GM18511 (cell line): ENCODE measurements around the gene KCNA3.

Experiments used
- ATAC-seq: cut with Tn5 transposase; IDR thresholded peaks from one replicate; pipeline ENCODE4 v1.9.1; 2021; ENCODE audit warnings: mild to moderate bottlenecking, moderate library complexity; ENCODE audit not compliant: unreplicated experiment

KCNA3 gene

DNA sequence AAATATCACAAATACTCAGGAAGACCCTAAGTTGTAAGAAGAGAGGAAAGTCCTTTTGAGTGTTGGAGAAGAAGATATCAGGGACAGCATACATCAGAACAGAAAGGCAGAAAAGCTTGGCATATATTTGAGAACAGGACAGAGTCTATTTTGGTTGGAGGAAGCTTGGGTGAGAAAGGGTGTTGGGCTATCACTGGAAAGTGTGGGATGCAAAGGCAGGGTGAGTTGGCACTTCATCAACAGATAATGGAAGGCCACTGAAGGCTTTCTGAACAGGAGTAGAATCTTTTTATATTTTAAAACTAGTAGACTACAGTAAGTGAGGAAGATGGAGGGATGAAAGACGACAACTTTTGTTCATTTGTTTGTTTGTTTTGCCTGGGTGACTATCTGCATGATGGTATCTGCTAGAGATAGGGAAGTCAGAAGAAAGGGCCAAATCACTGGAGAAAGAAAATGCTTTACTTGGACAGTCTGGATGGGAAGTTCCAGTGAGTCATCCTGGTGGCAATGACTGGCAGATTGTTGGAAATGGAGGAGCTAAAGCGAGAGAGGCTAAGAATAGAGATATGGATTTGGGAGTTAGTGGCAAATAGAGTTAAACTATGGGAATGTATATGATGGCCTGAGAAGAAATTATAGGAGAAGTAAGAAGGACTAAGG lies 34.9 kb downstream of the KCNA3 start:
- ATAC-seq, result no peak

DNA sequence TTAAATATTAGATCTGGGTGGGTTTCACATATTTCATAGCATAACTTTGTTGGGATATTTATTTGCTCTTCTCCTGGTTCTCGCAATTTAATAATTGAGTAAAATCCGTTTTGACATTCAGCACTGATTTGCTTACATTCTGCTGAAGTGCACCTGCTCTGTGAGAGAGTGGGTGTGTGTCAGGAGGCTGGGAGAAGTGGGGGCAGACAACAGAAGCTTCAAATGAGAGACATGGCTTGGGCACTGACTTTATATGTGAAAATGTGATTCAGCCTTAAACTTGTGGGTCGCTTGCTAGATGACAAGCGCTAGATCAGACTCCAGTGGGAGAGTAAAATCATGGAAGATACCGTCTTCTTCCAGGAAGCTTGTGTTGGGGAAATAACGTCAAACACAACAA lies 36.2 kb downstream of the KCNA3 start:
- ATAC-seq, result no peak

DNA sequence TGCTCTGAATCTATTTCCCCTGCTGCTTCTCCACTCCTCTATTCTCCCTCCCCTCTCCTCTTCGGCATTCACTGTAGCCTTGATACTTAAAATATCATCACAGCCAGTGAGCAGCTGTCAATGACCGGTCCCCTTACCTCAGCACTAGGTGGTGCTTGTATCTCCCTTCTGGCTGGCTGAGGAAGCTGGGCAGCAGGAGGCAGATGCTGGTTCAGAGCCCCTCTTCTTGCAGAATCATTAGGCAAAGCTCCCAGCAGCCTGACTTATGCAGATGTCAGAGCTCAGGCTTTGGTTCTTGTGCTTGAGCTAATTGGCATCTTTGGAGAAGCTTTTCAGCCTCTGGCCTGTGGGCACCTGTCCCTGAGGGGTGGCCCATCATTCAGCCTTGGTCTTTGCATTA lies 36.7 kb downstream of the KCNA3 start:
- ATAC-seq, result no peak

DNA sequence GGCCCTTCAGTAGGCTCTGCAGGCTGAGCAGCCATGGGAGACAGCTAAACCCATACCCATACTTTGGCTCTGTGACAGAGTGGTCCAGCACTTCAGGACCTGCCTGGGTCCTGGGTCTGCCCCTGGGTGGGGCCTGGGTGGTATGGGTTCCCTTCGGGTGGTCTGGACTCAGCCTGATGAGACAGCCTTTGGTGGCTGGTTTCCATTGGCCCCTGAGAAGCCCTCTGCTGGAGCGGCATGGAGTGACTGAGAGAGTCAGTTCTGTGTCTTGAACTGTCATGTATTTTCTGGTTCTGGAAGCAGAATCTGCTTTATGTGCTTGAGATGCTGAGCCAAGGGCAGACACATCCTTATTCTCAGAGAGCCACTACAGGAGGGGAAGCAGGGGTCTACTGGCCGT lies 37.3 kb downstream of the KCNA3 start:
- ATAC-seq, result no peak

DNA sequence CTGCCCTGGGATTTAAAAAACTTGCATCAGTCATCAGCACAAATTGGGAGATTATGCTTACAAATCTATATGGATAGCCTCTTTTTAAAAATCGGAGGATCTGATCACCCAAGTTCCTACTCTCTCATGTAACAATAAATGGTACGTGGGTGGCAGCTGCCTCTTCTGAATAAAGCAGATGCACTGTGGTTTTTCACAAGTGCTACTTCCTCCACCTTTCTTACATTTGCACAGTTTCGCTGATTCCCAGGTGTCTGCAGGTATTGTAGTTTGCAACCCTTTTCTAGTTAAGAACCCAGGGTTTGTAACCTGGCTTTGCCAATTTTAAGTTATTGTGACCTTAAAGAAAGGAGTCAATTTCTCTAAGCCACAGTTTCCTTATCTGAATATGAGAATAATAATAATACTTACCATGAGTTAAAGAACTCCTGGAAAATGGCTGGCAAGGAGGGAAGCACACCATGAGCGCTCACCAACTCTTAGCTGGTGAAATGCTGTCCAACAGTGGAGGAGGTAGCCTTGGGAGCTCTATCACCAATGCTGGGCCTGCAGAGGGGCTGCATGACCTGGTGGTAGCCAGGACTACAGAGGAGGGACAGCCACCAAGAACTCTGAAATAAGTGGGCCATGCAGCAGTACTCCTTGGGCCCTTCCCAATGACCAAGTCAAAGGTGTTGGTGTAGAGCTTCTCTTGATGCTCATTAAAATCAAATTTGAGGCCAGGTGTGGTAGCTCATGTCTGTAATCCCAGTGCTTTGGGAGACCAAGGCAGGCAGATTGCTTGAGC lies 38.4 kb downstream of the KCNA3 start:
- peak; percentile 28 for ATAC-seq

DNA sequence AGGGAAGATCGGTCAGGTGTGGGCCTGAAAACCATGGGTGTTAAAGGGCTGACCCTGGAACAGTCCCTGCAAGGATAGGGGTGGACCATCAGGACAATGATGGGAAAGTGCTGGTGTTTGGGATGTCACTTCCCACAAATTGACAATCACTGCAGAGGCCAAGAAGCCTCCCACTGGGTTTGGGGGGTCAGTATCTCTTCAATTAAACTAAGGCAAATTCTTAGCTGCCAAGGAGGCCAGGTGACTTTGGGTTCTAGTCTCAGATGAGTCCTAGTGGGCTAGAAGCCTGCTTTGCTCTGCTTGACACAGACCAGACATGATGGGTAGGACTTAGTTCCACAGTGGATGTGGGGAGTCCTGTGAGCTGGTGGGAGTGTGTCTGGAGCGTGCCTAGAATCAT lies 39.3 kb downstream of the KCNA3 start:
- no peak for ATAC-seq

DNA sequence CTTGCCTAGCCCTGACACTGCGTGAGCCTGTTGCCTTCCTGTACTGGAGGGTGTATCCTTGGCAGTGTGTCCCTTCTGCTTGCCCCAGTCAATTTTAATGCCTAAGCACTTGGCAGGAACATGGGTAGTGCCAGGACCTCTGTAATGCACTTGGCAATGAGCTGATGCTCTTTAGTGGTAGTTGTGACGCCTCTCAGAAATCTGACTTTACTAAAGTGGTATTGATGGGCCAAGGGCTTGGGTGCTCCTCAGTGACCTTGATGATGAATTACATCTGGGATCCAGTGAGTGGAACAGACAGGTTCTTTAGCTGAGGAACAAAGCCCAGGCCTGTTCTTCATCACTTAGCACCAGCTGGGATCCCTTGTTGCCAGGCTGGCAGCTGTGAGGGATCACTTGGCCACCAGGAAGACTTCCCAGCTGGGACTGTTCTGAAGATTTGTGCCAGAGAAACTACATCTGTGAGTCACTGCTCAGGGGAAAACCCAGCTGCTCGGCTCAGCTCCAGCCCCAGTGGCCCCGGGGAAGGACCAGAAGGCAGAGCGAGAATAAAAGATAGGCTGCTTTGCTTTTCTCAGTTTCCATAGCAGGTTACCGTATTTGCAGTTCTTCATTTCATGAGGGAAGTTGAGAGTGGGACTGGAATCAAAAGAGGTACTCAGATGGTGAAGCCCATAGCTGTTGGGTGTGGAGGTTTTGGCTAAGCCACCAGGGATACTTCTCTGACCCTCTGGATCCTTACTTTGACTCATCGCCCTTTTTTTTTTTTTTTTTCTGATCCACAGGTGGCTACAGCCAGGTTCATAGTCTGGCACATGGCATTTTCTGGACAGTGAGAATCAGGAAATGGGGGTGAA lies 40.1 kb downstream of the KCNA3 start:
- peak; percentile 69 for ATAC-seq

DNA sequence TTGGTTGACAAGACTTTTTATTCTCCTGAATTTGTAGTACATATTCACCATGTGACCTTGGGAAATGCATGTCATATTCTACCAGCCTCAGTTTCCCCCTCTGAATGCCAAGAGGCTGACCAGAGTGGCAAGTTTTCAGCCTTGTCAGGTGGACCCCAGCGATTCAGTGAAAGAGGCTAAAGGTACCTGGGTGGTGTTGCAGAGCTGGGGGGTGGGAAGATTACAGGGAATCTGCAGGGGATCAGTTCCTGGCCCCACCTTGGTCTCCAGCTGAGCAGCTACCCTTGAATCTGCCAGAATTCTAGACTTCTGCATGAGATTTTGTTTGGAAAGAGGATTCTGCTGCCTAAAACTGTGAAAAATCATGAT lies 40.7 kb downstream of the KCNA3 start:
- no peak for ATAC-seq

DNA sequence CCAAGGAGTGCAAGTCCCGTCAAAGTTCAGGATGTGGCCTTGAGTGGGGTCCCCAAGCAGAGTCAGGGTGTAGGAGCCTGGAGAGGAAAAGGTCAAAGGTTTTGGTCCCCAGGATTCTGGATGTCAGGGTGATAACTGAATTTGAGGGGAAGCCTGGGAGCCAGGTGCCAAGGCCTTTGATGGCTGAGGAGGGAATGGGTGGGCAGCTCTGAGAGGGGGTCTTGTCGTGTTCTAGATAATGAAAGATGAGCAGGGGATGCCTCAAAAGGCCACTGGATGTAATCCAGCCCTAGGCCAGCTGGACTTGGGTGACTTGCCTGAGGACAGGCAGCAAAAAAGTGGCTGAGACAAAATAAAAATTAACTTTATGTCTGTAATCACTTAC lies 41.1 kb downstream of the KCNA3 start:
- no peak for ATAC-seq

DNA sequence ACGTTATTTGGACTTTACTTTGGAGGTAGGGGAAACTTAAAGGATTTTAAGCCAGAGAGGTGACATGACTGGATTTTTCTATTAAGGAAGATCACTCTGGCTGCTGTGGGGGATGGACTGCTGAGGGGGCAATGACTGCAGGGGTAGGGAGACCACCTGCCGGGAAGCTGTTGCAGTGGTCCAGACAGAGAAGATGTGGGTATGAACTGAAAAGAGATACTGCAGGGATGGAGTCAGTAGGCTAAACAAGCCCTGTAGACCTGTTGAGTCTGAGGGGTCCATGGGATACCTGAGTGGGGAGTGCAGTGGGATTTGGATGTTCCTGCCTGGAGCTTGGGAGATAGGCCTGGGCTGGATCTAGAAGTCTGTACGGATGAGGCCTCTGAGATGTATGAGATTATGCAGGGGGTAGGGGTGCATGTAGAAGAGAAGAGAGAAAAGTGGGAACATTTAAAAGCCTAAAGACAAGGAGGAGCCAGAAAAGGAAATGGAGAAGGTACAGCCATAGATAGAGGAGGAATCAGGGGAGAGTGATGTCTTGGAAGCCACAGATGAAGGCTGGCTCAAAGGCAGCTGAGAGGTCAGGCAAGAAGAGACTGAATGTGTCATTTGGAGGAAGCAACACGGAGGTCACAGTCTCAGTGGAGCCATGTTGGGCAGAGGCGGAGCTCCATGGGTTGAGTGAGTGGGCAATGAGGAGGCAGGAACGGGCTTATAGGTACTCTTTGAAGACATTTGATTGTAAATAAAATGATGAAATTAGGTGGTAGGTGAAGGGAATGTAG lies 42.7 kb downstream of the KCNA3 start:
- no peak for ATAC-seq

DNA sequence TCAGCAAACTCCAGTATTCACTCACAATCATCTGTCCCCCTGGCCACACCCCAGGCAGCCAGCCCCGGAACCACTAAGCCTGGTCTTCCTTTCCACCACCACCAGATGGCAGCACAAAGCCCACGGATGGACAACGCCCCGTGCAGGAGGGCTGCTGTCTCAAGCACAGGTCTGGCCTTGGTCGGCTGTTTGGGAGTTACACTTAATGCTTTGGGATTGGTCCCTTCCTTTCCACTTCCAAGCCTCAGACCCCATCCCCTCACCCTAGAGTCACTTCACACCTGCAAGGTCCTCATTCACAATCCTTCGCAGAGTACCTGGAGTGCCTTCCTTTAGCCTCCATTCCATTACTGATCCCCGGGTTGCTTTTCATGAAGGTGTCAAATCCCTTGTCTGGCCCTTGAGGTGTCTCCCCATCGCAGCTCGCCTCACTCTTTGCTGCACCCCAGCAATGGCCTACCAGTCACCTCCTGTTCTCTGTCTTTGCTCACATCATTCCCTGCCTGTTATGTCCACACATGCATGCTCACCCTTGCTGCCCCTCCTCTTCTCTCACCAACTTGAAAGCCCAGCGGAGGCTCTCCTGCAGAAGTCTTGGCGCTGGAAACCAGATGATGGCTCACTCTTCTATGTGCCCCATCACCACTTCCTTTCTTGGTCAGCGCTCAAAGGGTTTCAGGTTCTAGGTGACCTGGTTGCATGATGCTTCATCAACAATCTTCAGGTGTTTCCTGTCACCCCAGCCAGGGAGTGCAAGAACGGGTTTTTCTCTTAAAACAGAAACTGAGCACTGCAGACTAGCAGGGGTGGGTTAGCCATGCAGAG lies 43.7 kb downstream of the KCNA3 start:
- peak; percentile 53 for ATAC-seq

DNA sequence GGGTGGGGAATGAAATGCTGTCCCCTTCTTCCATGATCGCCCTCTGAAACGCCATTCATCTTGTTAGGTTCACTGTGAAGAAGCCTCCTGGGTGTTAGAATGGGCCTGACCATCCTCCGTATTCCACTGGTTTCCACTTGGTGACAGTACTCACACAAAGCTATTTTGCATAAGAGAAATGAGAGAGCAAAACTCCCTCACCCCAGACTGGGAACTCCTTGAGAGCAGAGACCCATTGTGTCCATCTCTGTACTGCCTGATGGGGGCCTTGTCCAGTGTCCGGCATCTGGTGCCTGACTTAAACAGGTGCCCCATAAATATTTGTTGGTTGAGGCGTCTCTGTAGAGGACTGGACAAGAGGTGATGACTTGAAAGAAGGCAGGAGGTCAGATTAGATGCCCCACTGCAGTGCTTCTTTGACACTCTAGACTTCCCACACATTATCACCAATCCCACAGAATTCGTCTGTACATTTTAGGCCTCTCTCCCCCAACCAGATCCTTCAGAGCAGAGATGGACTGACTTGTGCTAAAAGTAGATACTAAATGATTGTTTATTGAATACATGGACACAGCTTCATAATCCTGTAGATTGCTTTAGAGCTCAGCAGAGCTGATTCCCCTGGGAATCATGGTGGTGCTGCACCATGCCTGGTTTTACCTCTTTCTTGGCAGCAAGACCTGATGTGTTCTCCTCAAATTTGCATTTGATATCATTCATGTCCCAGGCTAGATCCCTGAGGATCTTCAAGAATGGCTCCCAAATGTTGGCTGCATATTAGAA lies 46.2 kb downstream of the KCNA3 start:
- ATAC-seq, result no peak

DNA sequence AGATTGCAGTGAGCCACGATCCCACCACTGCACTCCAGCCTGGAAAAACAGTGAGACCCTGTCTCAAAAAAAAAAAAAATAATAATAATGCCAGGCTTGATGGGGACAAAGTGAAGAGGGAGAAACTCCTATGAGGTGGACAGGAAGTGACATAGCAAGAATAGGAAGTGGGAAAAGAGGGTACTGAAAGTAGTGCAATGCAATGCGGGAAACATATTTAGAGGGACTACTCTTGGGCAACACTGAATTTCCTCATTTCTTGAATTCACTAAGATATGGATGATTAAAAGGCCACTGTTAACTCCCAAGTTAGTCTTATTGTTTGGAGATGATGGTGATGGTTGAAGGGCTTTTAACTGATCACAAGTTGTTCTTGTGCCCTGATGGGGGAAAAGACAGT lies 47.0 kb downstream of the KCNA3 start:
- ATAC-seq, result no peak

DNA sequence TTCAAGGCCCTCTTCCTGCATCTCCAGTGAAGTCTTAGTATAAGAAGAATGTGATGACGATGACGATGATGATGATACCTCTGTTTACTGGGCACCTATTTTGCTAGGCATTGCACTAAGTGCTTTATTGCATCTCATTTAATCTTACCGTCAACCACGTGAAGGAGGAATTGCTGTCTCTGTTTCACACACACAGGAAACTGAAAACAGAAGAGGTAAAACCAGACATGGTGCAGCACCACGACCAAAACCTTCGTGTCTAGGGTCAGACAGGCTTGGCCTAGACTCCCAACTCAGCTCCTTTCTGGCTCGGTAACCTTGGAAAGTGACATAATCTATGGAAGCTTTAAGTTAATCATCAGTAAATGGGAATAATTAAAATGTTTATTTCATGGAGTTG lies 47.9 kb downstream of the KCNA3 start:
- no peak for ATAC-seq
